ENCODE results near the gene VWA3B. TPM values are rescaled to one million over a fixed set of nuclear protein-coding genes. Genes with fewer than 3 reads are reported as not detected.

The VWA3B gene
- total RNA-seq, 1 donor from 2014 or later: not detected

- intact Hi-C loops (cut with micrococcal nuclease): no loop called here
- DNase-seq (no peak), ATAC-seq (ENCODE audit: low read depth) (no peak)
- ChIA-PET CTCF (no interaction called here), POLR2A (no interaction called here)
- Mint-ChIP-seq H3K27ac (no peak overlapping the region), H3K36me3 (ENCODE audit: low read depth) (no peaks in the 10 kb centered on the region), H3K9me3 (no peaks in the 10 kb centered on the region), H3K4me1 (no peaks in the 10 kb centered on the region), H3K4me3 (no peak overlapping the region), H3K27me3 (peaks cover 15% of the 10 kb centered on the region)
- no peak for TF ChIP-seq CTCF (IDR thresholded peaks at IDR 0.05)
Measured at GRCh38 chr2:98236935-98237334, 150.0 kb downstream of the VWA3B start.

GRCh38 chr2:98240786-98241398 lies 153.9 kb downstream of the VWA3B start:
- Mint-ChIP-seq H3K4me1 (no peaks in the 10 kb centered on the region), H3K27ac (no peak overlapping the region), H3K36me3 (ENCODE audit: low read depth) (no peaks in the 10 kb centered on the region), H3K27me3 (peaks cover 15% of the 10 kb centered on the region), H3K9me3 (no peaks in the 10 kb centered on the region), H3K4me3 (no peak overlapping the region)
- ATAC-seq (ENCODE audit: low read depth) (no peak), DNase-seq (no peak)
- ChIA-PET CTCF (no interaction called here), POLR2A (no interaction called here)
- intact Hi-C loops (cut with micrococcal nuclease): no loop called here
- no peak for TF ChIP-seq CTCF (IDR thresholded peaks at IDR 0.05)

GRCh38 chr2:98241592-98241991 lies 154.6 kb downstream of the VWA3B start:
- ChIA-PET CTCF (no interaction called here), POLR2A (no interaction called here)
- Mint-ChIP-seq H3K4me3 (no peak overlapping the region), H3K27ac (no peak overlapping the region), H3K36me3 (ENCODE audit: low read depth) (no peaks in the 10 kb centered on the region), H3K9me3 (no peaks in the 10 kb centered on the region), H3K4me1 (no peaks in the 10 kb centered on the region), H3K27me3 (peaks cover 15% of the 10 kb centered on the region)
- intact Hi-C loops (cut with micrococcal nuclease): no loop called here
- DNase-seq: no peak
- ATAC-seq (ENCODE audit: low read depth): no peak
- TF ChIP-seq CTCF (IDR thresholded peaks at IDR 0.05): no peak

GRCh38 chr2:98242003-98242402 lies 155.0 kb downstream of the VWA3B start:
- Mint-ChIP-seq H3K27me3 (peaks cover 15% of the 10 kb centered on the region), H3K9me3 (no peaks in the 10 kb centered on the region), H3K36me3 (ENCODE audit: low read depth) (no peaks in the 10 kb centered on the region), H3K4me3 (no peak overlapping the region), H3K27ac (no peak overlapping the region), H3K4me1 (no peaks in the 10 kb centered on the region)
- DNase-seq (no peak), ATAC-seq (ENCODE audit: low read depth) (no peak)
- CTCF ChIA-PET: no interaction called here
- intact Hi-C loops (cut with micrococcal nuclease): no loop called here
- POLR2A ChIA-PET: no interaction called here
- TF ChIP-seq CTCF (IDR thresholded peaks at IDR 0.05): no peak

- DNase-seq: no peak
- no peak overlapping the region for H3K27ac Mint-ChIP-seq
- TF ChIP-seq CTCF (IDR thresholded peaks at IDR 0.05): no peak
- CTCF ChIA-PET: no interaction called here
- intact Hi-C loops (cut with micrococcal nuclease): no loop called here
- peaks cover 13% of the 10 kb centered on the region for H3K27me3 Mint-ChIP-seq
- peaks cover 18% of the 10 kb centered on the region for H3K9me3 Mint-ChIP-seq
- POLR2A ChIA-PET: interaction anchor here (0.5 kb wide), 1 partner anchor 313 kb away, joined by 6 read pairs; no protein-coding TSS in a partner anchor
- no peak for ATAC-seq (ENCODE audit: low read depth)
- H3K4me1 Mint-ChIP-seq: no peaks in the 10 kb centered on the region
- no peak overlapping the region for H3K4me3 Mint-ChIP-seq
- H3K36me3 Mint-ChIP-seq (ENCODE audit: low read depth): no peaks in the 10 kb centered on the region
Measured at GRCh38 chr2:98245491-98245890, 158.5 kb downstream of the VWA3B start.

Data from activated B cell treated with CpG ODN at 0.5 μM for 24 hours (primary cell).